ENCODE results near the gene LDHA. TPM values are rescaled to one million over a fixed set of nuclear protein-coding genes. Genes with fewer than 3 reads are reported as not detected.

LDHA gene
- total RNA-seq, 3 donors from 2014 or later (not counting 1 experiment from before 2014, with no cell fraction given) = 217 to 275 (median 228) TPM

- Mint-ChIP-seq H3K36me3 (no peaks in the 10 kb centered on the region), H3K9me3 (no peaks in the 10 kb centered on the region), H3K4me3 (no peak overlapping the region), H3K27ac (no peak overlapping the region), H3K4me1 (peaks cover 13 to 14% of the 10 kb centered on the region in 2 donors), H3K27me3 (ENCODE audit: low read depth in 2 of 2) (no peaks in the 10 kb centered on the region)
- DNase-seq = no peak
- Histone ChIP-seq H3K9me3 (ENCODE audit: control insufficient read depth, insufficient read depth, low read length) (no peaks in the 10 kb centered on the region), H3K4me3 (ENCODE audit: low read length) (no peak overlapping the region), H3K4me1 (ENCODE audit: control insufficient read depth, insufficient read depth, low read length) (peaks cover 17% of the 10 kb centered on the region), H3K27me3 (ENCODE audit: control insufficient read depth, insufficient read depth, low read length) (no peaks in the 10 kb centered on the region), H3K27ac (ENCODE audit: low read length) (no peak overlapping the region), H3K36me3 (ENCODE audit: control insufficient read depth, insufficient read depth, low read length) (no peaks in the 10 kb centered on the region)
- intact Hi-C loops (cut with micrococcal nuclease) = loop anchor here (10.0 kb wide), 1 partner anchor 245 kb away; the partner anchor contains the start of gene SPTY2D1
- 92% methylated on average over 3 of the region's 3 CpGs for WGBS (ENCODE audit: insufficient coverage)
- no peak for ATAC-seq
- no peak for TF ChIP-seq CTCF (IDR thresholded peaks at IDR 0.05)
Observed at GRCh38 chr11:18390088-18390487, 4.3 kb upstream of the LDHA start.

GRCh38 chr11:18392434-18393321 lies 1.7 kb upstream of the LDHA start:
- intact Hi-C loops (cut with micrococcal nuclease) = loop anchor here (10.0 kb wide), 1 partner anchor 242 kb away; the partner anchor contains the start of gene SPTY2D1
- no peak for TF ChIP-seq CTCF (IDR thresholded peaks at IDR 0.05)
- peaks cover 27 to 33% of the 10 kb centered on the region in 2 donors for H3K4me1 Mint-ChIP-seq
- WGBS (ENCODE audit: insufficient coverage) = 78% methylated on average over 3 of the region's 4 CpGs
- Histone ChIP-seq H3K27me3 (ENCODE audit: control insufficient read depth, insufficient read depth, low read length) (no peaks in the 10 kb centered on the region), H3K27ac (ENCODE audit: low read length) (no peak overlapping the region), H3K9me3 (ENCODE audit: control insufficient read depth, insufficient read depth, low read length) (no peaks in the 10 kb centered on the region), H3K4me3 (ENCODE audit: low read length) (no peak overlapping the region), H3K4me1 (ENCODE audit: control insufficient read depth, insufficient read depth, low read length) (peaks cover 24% of the 10 kb centered on the region), H3K36me3 (ENCODE audit: control insufficient read depth, insufficient read depth, low read length) (peaks cover 10% of the 10 kb centered on the region)
- H3K27ac Mint-ChIP-seq = peak overlapping the region; percentile 41 to 44
- H3K36me3 Mint-ChIP-seq = no peaks in the 10 kb centered on the region
- DNase-seq (no peak), ATAC-seq (no peak)
- peak overlapping the region; percentile 70 for H3K4me3 Mint-ChIP-seq
- H3K9me3 Mint-ChIP-seq = no peaks in the 10 kb centered on the region
- no peaks in the 10 kb centered on the region for H3K27me3 Mint-ChIP-seq (ENCODE audit: low read depth in 2 of 2)

GRCh38 chr11:18393581-18394274 lies 635 bp upstream of the LDHA start:
- no peaks in the 10 kb centered on the region for H3K9me3 ChIP-seq (ENCODE audit: control insufficient read depth, insufficient read depth, low read length)
- no peak for TF ChIP-seq CTCF (IDR thresholded peaks at IDR 0.05)
- H3K27me3 ChIP-seq (ENCODE audit: control insufficient read depth, insufficient read depth, low read length) = no peaks in the 10 kb centered on the region
- Mint-ChIP-seq H3K27me3 (ENCODE audit: low read depth in 2 of 2) (no peaks in the 10 kb centered on the region), H3K36me3 (no peaks in the 10 kb centered on the region), H3K4me1 (peaks cover 28 to 39% of the 10 kb centered on the region in 2 donors), H3K27ac (peak overlapping the region; percentile 96), H3K4me3 (peak overlapping the region; percentile 98), H3K9me3 (no peaks in the 10 kb centered on the region)
- WGBS (ENCODE audit: insufficient coverage) = 82% methylated on average over 21 of the region's 22 CpGs
- peak overlapping the region; percentile 14 for H3K4me3 ChIP-seq (ENCODE audit: low read length)
- H3K36me3 ChIP-seq (ENCODE audit: control insufficient read depth, insufficient read depth, low read length) = peaks cover 15% of the 10 kb centered on the region
- peaks cover 24% of the 10 kb centered on the region for H3K4me1 ChIP-seq (ENCODE audit: control insufficient read depth, insufficient read depth, low read length)
- DNase-seq = no peak
- intact Hi-C loops (cut with micrococcal nuclease) = loop anchor here (1.0 to 10.0 kb wide), 2 partner anchors 9 to 241 kb away; partner anchors contain the start of gene SPTY2D1
- no peak for ATAC-seq
- H3K27ac ChIP-seq (ENCODE audit: low read length) = peak overlapping the region; percentile 44
